Subcutaneous adipose tissue (tissue), 4 donors: ENCODE measurements around the gene CRYGN. TPM values are rescaled to one million over a fixed set of nuclear protein-coding genes. Genes with fewer than 3 reads are reported as not detected.

Source experiments
- total RNA-seq, 4 donors: library from RNA; depleted of rRNA; stranded (reverse); fragments of >200 nt; gene quantifications; one replicate each; pipeline ENCODE4 v1.1.0, GENCODE V29; 2016
- TF ChIP-seq, protein P1 (sequence below): fragments of 450-650 bp; IDR thresholded peaks from one replicate; pipeline ENCODE4 v1.5.1; 2016; ENCODE audit warnings: low read depth, mild to moderate bottlenecking, control low read depth, antibody characterized with exemption, moderate library complexity

Gene CRYGN
- total RNA-seq, 4 donors from 2014 or later: 1.3 TPM; not detected in 3

DNA sequence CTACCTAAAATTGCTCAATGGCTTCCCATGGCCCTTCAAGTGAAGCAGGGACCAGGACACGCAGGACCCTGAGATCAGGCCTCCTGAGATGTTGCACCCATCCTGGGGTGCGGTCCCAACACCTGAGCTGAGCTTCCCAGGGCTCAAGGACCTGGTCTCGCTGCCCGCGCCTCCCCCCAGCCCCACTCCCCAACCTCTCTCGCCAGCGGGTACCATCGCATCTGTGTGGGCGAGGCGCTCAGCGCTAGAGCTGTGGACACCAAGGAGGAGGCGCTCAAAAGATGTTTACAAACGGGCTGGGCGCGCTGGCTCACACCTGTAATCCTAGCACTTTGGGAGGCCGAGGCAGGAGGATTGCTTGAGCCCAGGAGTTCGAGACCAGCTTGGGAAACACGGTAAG is 7.4 kb upstream of the CRYGN start:
- TF ChIP-seq, protein P1, sequence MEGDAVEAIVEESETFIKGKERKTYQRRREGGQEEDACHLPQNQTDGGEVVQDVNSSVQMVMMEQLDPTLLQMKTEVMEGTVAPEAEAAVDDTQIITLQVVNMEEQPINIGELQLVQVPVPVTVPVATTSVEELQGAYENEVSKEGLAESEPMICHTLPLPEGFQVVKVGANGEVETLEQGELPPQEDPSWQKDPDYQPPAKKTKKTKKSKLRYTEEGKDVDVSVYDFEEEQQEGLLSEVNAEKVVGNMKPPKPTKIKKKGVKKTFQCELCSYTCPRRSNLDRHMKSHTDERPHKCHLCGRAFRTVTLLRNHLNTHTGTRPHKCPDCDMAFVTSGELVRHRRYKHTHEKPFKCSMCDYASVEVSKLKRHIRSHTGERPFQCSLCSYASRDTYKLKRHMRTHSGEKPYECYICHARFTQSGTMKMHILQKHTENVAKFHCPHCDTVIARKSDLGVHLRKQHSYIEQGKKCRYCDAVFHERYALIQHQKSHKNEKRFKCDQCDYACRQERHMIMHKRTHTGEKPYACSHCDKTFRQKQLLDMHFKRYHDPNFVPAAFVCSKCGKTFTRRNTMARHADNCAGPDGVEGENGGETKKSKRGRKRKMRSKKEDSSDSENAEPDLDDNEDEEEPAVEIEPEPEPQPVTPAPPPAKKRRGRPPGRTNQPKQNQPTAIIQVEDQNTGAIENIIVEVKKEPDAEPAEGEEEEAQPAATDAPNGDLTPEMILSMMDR: no peak

DNA sequence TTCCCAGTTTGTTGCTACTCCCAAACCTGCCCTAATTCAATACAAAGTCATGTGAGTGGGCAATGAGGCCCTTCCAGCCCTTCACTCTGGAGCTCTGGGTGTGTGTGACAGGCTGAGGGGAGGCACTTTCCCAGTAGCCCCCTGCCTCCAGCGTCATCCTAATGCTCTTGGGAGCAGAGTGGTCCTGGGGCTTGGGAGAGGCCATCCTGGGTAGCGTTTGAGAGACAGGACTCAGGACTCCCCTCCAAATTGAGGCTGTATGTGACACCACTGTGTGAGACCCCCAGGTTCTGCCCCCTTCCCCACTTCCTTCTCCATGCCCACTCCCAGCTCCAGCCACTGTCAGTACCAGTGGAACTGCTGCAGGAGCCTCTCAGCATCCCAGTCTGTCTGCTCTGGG is 6.5 kb upstream of the CRYGN start:
- TF ChIP-seq, protein P1: no peak

DNA sequence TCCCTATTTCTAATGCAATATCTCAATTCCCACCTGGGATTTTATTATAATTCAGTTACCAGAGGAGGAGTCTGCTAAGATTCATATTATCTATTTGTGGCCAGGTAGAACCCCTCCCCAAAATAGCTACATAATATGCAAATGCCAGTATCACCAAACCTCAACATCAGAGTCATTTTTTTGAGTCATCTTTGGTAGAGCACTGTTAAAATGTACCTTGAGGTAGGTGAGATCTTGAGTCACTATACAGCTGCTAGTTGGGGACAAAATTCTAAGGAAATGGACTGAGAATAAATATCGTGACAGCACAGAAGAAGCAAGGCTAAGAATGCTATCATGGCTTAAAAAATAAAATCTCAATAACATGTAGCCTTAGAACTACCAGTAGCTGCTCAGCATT is 4.7 kb upstream of the CRYGN start:
- TF ChIP-seq, protein P1: no peak

DNA sequence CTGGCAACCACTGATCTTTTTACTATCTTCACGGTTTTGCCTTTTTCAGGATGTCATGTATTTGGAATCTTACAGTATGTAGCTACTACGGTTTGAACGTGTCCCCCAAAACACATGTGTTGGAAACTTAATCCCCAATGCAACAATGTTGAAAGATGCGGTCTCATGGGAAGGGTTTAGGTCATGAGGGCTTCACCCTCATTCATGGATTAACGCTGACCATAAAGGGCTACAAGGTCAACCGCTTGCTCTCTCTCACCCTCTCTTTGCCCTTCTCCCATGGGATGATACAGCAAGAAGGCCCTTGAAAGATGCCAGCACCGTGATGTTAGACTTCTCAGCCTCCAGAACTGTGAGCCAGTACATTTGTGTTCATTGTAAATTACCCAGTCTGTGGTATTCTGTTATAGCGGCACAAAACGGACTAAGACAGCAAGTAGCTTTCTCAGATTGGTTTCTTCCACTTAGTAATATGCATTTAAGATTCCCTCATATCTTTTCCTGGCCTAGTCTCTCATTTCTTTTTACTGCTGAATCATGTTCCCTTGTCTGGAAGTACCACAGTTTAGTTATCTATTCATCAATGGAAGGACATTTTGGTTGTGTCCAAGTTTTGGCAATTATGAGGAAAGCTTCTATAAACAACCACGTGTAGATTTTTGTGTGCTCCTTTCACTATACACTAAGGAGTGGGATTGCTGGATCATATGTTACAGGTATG is 3.0 kb upstream of the CRYGN start:
- TF ChIP-seq, protein P1: no peak

DNA sequence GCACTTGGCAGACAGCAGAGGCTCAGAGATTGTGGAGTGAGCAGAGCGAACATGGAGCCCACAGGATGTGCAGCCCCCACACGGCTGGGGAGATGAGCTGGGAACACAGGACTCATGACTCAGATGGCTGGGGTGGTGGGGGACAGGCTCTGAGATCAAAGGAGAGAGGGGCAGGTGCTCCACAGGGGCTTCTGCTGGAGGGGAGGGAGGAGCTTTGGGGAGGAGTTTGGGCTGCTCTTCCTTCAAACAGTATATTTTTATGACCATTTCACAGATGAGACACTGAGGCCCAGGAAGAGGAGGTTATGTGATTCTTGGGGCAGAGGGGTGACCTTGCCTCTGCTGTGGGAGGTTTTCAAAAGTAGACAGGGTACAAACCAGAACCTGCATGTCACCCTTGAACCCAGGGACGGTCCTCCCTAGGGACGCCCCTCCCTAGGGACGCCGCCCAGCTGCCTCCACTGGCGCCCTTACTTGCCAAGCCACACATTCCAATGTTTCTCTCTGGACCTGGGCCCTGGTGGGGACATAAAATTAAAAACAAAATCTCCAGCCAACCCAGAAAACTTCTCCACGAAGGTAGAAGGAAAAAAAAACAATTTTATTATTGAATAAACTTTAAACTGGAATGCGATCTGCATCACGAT is 981 bp upstream of the CRYGN start:
- TF ChIP-seq, protein P1: no peak

DNA sequence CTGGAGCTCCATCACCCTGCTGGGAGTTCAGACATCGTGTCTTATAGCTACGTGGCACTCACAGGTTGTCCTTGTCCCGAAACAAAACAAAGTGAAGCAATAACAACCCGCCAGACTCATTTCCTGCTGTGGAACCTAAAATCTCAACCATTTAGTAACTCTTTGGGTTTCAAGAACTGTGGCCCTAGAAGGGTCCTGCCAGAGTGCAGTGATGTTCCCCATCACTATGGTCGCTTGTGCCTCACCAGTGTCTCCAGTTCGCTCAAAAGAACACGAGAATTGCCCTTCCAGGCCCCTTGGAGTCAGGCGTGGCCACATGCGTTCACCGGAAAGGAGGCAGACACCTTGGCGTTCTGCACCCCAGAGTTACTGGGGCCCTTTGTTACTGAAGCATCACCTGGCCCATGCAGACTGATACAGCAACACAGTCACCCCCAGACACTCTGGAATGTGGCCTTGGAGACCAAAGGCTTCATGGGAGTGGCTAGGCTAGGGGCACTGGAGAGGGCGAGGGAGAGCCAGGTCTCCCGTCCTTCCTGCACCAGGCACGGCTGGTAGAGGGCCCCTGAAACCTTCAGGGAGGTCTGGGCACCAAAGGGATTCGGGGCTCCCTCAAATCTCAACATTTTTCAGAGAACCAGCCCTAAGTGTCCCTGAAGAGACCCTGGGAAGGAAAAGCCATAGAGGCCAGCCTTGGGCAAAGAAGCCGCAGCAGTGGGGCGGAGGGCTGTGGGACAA is 908 bp downstream of the CRYGN start:
- TF ChIP-seq, protein P1: no peak

DNA sequence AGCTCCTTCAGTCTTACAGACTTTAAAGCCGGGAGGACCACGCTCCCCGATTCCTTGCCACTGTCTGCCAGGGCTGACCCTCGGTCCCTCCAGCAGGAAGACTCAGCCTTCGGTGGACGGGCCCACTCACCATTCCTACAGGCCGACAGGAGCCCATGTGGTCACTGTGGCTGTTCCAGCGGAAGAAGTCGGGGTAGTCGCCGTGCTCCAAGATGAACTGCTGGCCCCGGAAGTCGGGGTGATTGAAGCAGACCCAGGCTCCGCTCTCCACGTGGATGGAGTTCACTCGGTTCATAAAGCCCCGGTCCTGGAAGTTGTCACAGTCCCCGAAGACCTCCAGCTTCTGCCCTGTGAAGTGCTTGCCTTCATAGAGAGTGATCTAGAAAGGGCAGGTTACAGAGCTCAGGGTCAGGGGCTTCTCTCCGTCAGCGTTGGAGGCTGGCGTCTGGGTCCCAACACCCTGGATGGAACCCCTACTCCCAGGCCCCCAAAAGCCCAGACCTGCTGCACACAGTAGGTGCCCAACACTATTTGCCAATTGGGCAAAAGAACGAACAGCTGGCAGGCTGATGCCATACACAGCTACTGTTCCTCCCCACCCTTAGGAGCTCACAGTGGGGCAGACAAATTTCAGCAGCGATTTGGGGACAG is 1.9 kb downstream of the CRYGN start:
- TF ChIP-seq, protein P1: no peak
